WERI-Rb-1 (cell line): ENCODE data around the gene CAV1.

Experiments
- DNase-seq: peaks from one replicate; pipeline ENCODE4 v3.0.0-alpha.2; 2020
- H3K27ac ChIP-seq: fragments of 250-450 bp; sonication (Bioruptor Pico); 2 replicates; pipeline ENCODE4 v1.5.1; 2020; ENCODE audit warnings: mild to moderate bottlenecking, moderate library complexity
- H3K27me3 ChIP-seq: fragments of 250-450 bp; sonication (Bioruptor Pico); 2 replicates; pipeline ENCODE4 v1.5.1; 2021; ENCODE audit warnings: mild to moderate bottlenecking, low read depth, moderate library complexity; ENCODE audit not compliant: insufficient read depth, severe bottlenecking
- H3K36me3 ChIP-seq: fragments of 250-450 bp; sonication (Bioruptor Pico); 2 replicates; pipeline ENCODE4 v1.5.1; 2020; ENCODE audit warnings: mild to moderate bottlenecking, moderate library complexity
- H3K4me3 ChIP-seq: 2 replicates; pipeline ENCODE4 v1.5.1; 2011; ENCODE audit warnings: low read depth, mild to moderate bottlenecking, control low read depth, low read length
- H3K9me3 ChIP-seq: fragments of 250-450 bp; sonication (Bioruptor Pico); 2 replicates; pipeline ENCODE4 v1.5.1; 2021; ENCODE audit warnings: mild to moderate bottlenecking, moderate library complexity; ENCODE audit not compliant: severe bottlenecking
- TF ChIP-seq, protein P1 (sequence below): IDR thresholded peaks from 2 replicates; pipeline ENCODE4 v1.5.1; 2011; ENCODE audit warnings: low read depth, mild to moderate bottlenecking, control low read depth, inconsistent platforms, low read length

Gene CAV1

DNA sequence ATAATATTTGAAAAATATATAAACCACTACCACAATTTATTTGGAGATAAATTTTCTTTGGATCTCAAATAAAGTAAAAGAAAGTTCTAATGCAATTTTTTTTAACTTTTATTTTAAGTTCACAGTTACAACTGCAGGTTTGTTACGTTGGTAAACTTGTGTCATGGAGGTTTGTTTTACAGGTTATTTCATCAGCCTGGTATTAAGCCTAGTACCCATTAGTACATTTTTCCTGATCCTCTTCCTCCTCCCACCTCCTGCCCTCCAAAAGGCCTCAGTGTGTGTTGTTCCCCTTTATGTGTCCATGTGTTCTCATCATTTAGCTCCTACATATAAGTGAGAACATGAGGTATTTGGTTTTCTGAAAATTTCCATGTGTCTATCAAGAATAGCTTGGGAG is 54.5 kb downstream of the CAV1 start:
- TF ChIP-seq, protein P1, sequence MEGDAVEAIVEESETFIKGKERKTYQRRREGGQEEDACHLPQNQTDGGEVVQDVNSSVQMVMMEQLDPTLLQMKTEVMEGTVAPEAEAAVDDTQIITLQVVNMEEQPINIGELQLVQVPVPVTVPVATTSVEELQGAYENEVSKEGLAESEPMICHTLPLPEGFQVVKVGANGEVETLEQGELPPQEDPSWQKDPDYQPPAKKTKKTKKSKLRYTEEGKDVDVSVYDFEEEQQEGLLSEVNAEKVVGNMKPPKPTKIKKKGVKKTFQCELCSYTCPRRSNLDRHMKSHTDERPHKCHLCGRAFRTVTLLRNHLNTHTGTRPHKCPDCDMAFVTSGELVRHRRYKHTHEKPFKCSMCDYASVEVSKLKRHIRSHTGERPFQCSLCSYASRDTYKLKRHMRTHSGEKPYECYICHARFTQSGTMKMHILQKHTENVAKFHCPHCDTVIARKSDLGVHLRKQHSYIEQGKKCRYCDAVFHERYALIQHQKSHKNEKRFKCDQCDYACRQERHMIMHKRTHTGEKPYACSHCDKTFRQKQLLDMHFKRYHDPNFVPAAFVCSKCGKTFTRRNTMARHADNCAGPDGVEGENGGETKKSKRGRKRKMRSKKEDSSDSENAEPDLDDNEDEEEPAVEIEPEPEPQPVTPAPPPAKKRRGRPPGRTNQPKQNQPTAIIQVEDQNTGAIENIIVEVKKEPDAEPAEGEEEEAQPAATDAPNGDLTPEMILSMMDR = no peak
- no peak overlapping the region for H3K4me3 ChIP-seq
- H3K36me3 ChIP-seq = no peaks in the 10 kb centered on the region
- no peak for DNase-seq
- H3K27me3 ChIP-seq = peaks cover 15% of the 10 kb centered on the region
- H3K9me3 ChIP-seq = no peaks in the 10 kb centered on the region
- H3K27ac ChIP-seq = no peak overlapping the region

DNA sequence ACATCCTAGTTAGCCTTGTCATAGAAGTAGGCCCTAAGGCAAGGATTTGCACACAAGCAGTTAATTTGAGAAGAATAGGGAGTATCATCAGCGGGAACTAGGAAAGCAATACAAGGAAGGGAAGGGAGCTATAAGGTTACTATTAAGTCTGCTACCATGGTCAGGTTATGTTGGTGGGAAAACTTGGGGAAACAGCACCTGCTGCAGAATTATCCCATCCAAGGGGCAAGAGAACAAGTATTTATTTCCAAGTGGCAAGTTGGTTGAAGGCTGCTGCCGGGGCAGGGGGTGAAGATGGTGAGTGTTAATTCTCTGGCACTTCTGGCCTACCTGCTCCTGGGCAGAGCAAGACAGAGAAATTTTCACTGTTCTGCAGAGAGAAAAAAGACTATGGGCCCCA is 55.0 kb downstream of the CAV1 start:
- DNase-seq = no peak
- H3K27ac ChIP-seq = no peak overlapping the region

DNA sequence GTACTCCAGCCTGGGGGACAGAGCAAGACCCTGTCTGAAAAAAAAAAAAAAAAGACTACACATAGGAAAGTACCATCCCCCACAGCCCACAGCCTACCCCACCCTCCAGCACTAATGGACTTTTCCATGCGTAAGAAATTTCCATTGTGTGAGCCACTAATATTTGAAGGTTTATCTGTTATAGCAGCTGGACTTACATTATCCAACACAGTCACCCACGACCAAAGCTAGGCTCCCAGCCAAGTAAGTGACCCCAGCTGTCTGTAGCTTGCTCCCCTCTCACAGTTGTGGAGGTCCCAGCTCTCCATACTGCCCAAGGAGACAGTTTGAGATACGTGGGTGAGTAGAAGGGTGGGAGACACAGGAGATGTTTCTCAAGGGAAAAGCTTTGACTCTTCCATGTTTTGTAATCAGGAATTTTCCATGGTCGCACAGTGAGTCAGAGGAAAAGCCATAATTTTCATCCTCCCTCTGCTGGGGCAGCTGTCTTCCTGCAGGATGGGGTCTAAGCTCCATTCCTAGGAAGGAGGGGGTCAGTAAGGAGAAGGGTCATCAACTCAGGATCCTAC is 57.4 kb downstream of the CAV1 start:
- DNase-seq = no peak
- Histone ChIP-seq H3K4me3 (no peak overlapping the region), H3K27ac (no peak overlapping the region)

More for the DNA sequence above, 55.0 kb downstream of the CAV1 start:
- peaks cover 15% of the 10 kb centered on the region for H3K27me3 ChIP-seq
- TF ChIP-seq, protein P1 = no peak
- no peak overlapping the region for H3K4me3 ChIP-seq
- no peaks in the 10 kb centered on the region for H3K9me3 ChIP-seq
- no peaks in the 10 kb centered on the region for H3K36me3 ChIP-seq

DNA sequence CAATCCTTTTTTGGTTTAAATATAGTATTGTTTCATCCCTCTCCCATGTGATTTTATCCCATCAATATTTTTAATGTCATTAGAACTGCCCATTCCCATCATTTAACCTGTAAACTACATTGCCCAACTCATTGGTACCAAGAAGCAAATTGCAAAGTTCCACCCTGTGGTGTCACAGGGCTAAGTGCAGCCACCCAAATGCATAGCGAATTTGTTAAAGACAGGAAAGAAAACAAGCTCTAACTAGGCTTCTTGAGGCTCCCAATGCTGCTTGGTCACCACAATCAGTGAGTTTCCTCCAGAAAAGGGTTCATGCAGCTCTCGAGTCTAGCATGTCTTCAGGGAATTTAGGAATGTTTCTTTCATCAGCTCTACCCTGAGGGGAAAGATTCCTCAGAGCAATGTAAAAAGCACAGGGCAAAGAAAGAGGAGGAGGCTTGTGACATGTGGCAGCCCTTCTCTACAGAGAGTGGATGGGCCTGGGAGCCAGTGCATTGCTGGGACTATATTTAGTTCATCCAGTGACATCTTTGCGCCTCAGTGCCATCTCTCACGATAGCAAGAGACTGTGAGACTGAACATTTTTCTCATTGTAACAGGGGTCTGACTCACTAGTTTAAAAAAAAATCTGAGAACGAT is 58.1 kb downstream of the CAV1 start:
- DNase-seq = no peak
- TF ChIP-seq, protein P1 = no peak
- Histone ChIP-seq H3K27ac (no peak overlapping the region), H3K27me3 (peaks cover 12% of the 10 kb centered on the region), H3K4me3 (no peak overlapping the region), H3K9me3 (no peaks in the 10 kb centered on the region), H3K36me3 (no peaks in the 10 kb centered on the region)

More for the DNA sequence above, 57.4 kb downstream of the CAV1 start:
- peaks cover 12% of the 10 kb centered on the region for H3K27me3 ChIP-seq
- TF ChIP-seq, protein P1 = no peak
- no peaks in the 10 kb centered on the region for H3K36me3 ChIP-seq
- H3K9me3 ChIP-seq = no peaks in the 10 kb centered on the region

DNA sequence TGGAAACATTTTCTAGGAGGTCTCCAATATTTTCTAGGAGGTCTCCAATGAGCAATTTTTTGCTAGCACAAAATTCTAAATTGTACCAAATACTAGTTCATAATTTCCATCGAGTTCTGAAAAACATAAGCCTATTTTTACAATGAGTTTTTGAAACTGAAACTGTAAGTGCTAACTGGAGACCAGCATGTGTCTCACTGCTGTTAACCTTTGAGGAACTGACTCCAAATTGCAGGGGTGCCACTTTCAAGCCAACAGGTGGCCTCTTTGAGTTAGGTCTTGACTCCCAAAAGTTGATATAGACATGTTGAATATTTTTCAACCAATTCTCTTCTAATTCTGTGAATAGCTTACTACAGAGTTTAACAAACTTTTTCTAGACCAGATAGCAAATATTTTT is 58.8 kb downstream of the CAV1 start:
- TF ChIP-seq, protein P1 = no peak
- DNase-seq = no peak
- no peak overlapping the region for H3K4me3 ChIP-seq
- H3K27me3 ChIP-seq = peaks cover 11% of the 10 kb centered on the region
- no peaks in the 10 kb centered on the region for H3K9me3 ChIP-seq
- no peaks in the 10 kb centered on the region for H3K36me3 ChIP-seq
- no peak overlapping the region for H3K27ac ChIP-seq

DNA sequence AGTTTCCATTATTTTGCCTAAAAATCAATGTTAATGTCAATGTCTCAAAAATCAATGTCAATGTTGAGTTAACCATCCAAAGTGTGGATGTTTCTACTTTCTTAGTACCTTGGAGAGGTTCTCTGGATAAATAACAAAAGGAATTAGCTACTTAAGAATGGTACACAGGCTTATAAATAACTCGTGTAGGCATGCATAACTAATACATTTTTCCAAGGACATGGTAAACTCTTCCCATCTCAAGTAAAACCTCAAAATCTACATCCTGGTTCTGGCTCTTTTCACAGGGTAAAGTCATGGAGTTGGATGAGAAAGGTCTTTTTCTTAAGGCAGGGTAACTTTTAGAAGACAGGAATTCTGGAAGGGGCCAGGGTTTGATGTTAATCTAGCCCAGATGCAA is 59.9 kb downstream of the CAV1 start:
- TF ChIP-seq, protein P1 = no peak

More for the DNA sequence above, 59.9 kb downstream of the CAV1 start:
- no peaks in the 10 kb centered on the region for H3K9me3 ChIP-seq
- no peak for DNase-seq
- peaks cover 8% of the 10 kb centered on the region for H3K27me3 ChIP-seq
- H3K36me3 ChIP-seq = no peaks in the 10 kb centered on the region
- H3K4me3 ChIP-seq = no peak overlapping the region
- H3K27ac ChIP-seq = no peak overlapping the region
